GM18505 (cell line): ENCODE data around the gene ANKRD16.
A peak's percentile ranks its signal among the peaks of the same experiment; 100 is the strongest.
"Not testable (repeated sequence)": the region's sequence is repeated elsewhere in the genome, so short reads cannot be mapped to it uniquely, and the experiment has no call there.

ENCODE experiments used
- ATAC-seq: cut with Tn5 transposase; IDR thresholded peaks from one replicate; pipeline ENCODE4 v1.9.1; 2021; ENCODE audit not compliant: unreplicated experiment
- POLR2A ChIP-seq: IDR thresholded peaks from 4 replicates; pipeline ENCODE4 v1.6.1; 2011; ENCODE audit warnings: borderline replicate concordance; ENCODE audit not compliant: insufficient read depth, insufficient read length; ENCODE audit errors: extremely low read depth

ANKRD16 gene

GRCh38 chr10:5882961-5883360 is 6.7 kb downstream of the ANKRD16 start:
- no peak for TF ChIP-seq POLR2A
- no peak for ATAC-seq

GRCh38 chr10:5877041-5877440 is 12.7 kb downstream of the ANKRD16 start:
- ATAC-seq = not testable (repeated sequence)

DNA sequence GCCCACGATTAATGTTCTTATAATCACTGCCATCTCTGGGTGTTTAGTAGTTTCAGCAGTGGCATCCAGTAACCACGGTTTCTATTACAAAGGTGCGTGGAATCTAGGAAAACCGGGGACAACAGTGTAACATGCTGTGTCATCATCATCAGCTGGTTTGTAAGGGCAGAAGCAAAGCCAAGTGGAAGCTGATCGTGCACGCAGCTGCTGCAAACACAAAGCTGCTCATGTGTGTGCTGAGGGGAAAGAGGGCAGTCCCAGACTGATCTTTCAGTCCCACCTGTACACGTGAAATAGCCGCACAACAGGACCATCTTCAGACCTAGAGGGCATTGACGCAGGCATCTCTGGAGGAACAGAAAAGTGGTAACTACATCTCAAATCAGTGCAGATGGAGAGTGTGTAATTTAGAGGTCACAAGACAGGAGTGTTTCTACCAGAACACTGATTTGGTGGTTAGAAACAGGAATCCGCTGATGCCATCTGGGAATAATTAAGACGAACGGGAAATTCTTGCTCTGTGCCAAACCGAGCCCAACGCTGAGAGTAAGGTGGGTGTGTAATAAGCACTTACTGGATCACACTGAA is 13.4 kb downstream of the ANKRD16 start:
- no peak for ATAC-seq
- TF ChIP-seq POLR2A = no peak

DNA sequence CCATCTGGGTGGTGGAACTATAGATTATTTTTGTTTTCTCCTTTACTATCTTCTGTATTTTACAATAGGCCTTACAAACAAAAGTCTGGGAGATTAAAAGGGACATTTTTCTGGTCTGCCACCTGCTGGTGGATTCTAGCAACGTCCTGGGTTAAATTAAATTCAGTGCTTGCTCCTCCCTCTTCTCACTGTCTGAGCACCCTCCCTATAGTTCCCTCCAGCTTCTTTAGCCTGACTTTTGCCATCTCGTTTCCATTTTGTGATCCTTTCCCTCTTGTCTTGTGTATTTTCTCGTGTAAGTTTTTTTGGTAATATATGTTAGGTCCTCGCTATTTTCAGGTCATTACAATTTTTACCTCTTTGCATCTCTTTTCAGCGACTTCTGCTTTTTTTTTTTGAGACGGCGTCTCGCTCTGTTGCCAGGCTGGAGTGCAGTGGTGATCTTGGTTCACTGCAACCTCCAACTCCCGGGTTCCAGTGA is 16.1 kb downstream of the ANKRD16 start:
- peak; percentile 62 for ATAC-seq
- no peak for TF ChIP-seq POLR2A

DNA sequence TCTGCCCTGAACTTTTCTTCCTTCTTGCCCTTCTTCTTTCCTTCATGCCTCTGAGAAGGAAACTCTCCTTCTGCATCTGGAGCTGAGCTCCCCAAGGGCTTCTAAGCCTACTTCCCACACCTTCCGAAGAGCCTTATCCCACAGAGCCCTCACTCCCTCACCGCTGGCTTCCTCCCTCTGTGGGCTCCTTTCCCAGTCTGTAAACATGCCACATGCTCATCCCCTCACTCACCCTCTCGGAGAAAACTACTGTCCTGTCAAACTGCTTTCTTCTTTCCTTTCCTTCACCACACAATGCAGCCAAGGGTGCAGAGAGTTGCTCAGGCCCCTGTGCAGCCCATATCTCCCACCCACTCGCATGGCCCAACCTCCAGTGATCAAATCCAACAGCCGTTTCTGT is 18.1 kb downstream of the ANKRD16 start:
- ATAC-seq = no peak

GRCh38 chr10:5869156-5869555 is 20.5 kb downstream of the ANKRD16 start:
- ATAC-seq = no peak
- no peak for TF ChIP-seq POLR2A

More for the DNA sequence above, 18.1 kb downstream of the ANKRD16 start:
- no peak for TF ChIP-seq POLR2A

DNA sequence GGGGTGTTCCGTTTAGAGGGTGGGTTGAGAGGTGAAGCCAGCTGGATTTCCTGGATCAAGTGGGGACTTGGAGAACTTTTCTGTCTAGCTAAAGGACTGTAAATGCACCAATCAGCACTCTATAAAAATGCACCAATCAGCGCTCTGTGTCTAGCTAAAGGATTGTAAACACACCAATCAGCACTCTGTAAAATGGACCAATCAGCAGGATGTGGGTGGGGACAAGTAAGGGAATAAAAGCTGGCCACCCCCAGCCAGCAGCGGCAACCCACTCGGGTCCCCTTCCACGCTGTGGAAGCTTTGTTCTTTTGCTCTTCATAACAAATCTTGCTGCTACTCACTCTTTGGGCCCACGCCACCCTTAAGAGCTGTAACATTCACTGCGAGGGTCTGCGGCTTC is 21.3 kb downstream of the ANKRD16 start:
- not testable (repeated sequence) for ATAC-seq

DNA sequence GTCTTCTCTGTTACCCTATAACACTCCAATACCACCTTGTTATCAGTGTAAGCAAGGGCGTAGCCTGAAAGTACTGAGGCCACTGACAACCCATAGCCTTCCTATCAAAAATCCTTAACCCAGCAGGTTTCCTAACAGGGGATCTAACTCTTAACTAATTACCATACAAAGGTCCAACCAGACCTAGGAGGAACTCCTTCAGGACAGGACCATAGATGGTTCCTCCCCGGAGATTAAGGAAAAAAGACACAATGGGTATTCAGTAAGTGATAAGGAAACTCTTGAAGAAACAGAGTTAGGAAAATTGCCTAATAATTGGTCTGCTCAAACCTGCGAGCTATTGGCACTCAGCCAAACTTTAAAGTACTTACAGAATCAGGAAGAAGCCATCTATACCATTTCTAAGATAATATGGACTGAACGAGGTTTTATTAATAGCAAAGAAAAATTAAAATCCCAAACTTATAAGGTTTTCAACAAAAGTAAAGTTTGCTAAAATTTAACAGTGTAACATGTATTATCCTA is 22.5 kb downstream of the ANKRD16 start:
- ATAC-seq = not testable (repeated sequence)

DNA sequence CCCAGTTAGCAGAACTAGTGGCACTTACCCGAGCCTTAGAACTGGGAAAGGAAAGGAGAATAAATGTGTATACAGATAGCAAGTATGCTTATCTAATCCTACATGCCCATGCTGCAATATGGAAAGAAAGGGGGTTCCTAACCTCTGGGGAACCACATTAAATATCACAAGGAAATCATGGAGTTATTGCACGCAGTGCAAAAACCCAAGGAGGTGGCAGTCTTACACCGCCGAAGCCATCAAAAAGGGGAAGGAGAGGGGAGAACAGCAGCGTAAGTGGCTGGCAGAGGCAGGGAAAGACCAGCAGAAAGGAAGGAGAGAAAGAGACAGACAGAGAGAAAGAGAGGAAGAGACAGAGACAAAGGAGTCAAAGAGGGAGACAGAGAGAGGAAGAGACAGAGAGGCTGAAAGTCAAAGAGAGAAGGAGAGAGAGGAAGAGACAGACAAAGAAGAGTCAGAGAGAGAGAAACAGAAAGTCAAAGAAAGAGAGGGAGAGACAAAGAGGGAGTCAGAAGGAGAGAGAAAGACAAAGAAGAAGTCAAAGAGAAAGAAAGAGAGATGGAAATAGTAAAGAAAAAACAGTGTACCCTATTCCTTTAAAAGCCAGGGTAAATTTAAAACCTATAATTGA is 23.1 kb downstream of the ANKRD16 start:
- not testable (repeated sequence) for ATAC-seq

GRCh38 chr10:5862981-5863685 is 26.6 kb downstream of the ANKRD16 start:
- ATAC-seq = not testable (repeated sequence)

GRCh38 chr10:5862360-5862961 is 27.2 kb downstream of the ANKRD16 start:
- no peak for TF ChIP-seq POLR2A
- ATAC-seq = peak; percentile 92

DNA sequence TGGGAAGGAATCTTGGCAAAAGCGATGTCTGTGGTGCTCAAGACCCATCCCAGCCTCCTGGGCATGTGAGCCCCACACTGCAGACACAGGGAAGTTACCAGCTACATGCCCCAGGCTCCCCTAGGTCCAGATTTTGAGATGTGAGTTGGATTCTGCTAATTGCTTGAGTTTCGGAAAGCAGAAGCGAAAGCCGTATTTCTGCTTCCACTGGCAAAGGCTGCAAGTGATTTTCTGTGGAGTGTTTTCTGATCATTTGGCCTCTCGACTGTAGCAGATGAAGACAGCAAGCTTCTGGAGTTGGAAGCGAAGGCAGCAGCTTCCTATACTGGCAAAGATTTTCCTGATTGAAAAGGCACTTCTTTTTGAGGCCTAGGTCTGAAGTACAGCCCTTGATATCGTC is 29.6 kb downstream of the ANKRD16 start:
- ATAC-seq = no peak
- no peak for TF ChIP-seq POLR2A

DNA sequence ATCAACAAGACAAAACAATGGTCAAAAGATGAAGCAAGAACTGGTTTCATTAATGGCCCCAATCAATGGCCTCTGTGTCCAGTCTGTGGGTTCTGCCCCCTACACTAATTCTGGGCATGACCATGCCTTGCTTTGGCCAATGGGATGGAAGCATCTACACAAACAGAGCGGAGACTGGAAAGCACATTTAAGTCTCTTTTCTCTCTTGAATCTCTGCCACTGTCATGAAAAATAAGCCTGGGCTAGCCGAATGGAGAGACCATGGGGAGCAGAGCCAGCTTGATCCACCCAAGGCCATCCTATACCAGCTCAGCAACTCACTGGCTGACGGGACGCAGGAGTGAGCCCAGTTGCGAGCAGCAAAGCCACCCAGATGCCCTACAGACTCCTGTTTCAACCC is 30.9 kb downstream of the ANKRD16 start:
- no peak for TF ChIP-seq POLR2A
- ATAC-seq = no peak

- ATAC-seq = no peak
- no peak for TF ChIP-seq POLR2A
Observed at GRCh38 chr10:5856701-5857004, 33.0 kb downstream of the ANKRD16 start.
